Kidney capillary endothelial cell (primary cell): ENCODE results near the gene MYL6B.

Experiments
- DNase-seq: peaks from one replicate; pipeline ENCODE4 v3.0.0-alpha.2; 2018; ENCODE audit warnings: low spot score

Gene MYL6B

DNA sequence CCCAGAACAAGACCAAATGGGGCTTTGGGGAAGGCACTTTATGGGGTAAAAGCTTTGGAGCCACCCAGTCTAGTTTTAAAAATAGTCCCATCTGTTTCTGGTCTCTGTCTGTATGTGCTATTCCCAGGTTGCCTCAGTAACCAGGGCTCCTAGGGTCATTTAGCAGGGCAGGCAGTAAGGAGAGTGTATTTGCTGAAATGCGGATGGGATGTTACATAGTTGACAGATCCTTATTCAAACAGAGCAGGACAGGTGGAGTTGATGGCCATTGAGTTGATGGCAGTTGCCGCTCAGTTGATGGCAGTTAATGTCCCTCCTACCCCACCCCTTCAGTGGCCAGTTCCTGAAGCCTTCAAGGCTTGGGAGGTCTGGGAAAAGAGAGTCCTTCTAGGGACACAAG lies 29.8 kb upstream of the MYL6B start:
- no peak for DNase-seq

DNA sequence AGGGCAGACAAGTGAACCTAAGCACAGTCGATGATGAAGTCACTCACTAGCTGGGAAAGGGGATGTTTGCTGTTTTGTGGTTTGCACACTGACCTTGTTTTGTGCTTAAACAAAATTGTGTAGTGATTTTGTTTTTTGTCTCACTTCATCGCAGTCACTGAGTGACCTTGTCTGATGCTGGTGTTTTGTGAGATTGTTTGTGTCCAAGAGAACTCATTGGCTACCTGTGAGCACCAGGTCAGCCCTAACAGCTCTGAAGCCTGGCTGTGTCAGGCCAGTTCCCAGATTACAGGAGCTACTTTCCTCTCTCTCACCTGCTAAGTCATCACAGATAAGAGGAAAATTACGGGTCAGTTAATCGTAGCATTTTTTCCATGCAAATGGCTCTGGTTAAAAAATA lies 28.3 kb upstream of the MYL6B start:
- no peak for DNase-seq

DNA sequence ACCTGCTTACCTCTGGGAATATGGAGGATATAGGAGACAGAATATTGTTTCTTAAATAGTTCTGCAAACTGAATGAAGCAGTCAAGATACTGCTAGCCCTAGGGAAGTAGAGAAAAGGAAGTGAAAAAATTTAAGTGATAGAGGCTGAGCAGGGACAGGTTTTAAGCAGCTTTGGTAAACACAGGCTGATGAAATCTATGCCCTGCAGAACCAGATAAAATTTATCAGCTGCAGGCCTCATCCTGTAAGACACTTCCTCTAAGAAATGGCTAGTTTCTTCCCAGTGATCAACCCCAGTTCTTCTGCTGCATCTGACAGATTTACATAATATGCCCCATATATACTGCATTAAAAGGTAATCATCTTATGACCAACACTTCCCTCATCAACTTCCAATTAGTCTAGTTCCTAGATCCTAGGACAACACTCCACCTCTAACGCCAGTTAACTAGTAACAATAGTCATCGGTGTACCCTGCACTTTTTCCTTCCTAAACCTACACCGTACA lies 25.6 kb upstream of the MYL6B start:
- DNase-seq = no peak

DNA sequence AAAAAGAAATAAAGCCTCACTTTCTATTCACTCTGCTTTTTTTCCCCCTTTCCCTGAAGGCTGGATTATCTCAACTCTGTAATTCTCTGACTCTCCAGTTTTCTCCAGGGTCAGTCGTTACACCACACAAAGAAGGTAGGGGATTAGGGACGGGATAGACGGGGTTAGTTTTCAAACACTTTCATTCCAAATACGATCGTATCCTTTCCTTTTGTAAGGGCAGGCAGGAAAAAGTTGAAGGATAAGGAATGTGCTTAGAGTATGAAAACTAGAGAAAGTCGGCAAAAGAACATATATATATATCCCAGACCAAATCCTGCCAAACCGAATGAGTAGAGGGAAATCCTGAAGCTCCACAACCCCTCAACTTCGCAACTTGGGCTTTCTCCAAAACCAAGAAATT lies 24.9 kb upstream of the MYL6B start:
- DNase-seq = peak; percentile 78

DNA sequence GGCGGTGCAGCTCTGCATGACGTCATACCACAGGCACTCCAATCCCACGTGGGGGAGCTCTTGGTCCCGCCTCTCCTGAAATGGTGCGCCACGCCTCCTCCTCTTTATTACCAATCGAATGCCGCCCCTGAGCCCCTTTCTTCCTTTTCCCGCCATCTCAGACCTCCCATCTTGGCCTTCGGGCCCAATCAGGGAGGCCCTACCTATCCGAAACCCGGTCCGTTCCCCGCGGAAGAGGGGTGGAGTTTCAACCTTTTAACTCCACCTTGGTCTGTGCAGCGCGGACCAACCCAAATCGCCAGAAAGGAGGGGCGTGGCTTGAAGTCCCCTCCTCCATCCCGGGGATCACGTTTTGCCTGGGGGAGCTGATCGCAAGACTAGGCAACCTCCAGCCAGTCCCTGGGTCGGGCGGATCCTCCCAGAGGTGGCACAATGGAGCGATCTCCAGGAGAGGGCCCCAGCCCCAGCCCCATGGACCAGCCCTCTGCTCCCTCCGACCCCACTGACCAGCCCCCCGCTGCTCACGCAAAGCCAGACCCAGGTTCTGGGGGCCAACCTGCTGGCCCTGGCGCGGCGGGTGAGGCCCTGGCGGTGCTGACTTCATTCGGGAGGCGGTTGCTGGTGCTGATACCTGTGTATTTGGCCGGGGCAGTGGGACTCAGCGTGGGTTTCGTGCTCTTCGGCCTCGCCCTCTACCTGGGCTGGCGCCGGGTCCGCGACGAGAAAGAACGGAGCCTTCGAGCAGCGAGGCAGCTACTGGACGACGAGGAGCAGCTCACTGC lies 24.3 kb upstream of the MYL6B start, which contains the start of gene ESYT1:
Gene ESYT1 (plus strand): TSS at position 380 of the 782 bp plus-strand sequence. CDS start 53 bp downstream, at position 433.
- peak; percentile 98 for DNase-seq

DNA sequence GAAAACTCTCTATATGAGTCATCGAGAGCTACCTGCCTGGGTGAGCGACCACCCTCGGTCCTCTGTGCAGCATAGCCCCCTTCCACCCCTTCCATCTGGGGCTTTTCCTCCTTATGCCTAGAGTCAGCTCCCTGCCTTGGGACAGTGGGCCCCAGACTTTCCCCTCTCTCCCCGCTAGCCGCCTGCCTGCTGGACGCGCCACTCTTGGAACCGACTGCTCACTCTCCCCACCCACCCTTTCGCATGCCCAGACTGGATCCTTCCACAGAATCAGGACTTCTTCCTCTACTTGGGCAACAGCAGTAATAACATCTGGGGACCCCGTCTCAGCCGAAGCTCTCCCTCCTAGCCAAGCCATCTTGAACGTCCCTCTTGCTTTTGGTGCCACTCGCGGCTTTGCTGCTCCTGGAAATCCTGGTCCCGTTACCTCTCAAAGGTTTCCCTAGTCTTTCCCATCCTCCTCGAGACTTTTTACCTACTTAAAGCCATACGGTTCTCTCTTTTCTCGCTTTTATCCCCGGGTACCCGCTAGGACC lies 23.6 kb upstream of the MYL6B start:
- DNase-seq = no peak

DNA sequence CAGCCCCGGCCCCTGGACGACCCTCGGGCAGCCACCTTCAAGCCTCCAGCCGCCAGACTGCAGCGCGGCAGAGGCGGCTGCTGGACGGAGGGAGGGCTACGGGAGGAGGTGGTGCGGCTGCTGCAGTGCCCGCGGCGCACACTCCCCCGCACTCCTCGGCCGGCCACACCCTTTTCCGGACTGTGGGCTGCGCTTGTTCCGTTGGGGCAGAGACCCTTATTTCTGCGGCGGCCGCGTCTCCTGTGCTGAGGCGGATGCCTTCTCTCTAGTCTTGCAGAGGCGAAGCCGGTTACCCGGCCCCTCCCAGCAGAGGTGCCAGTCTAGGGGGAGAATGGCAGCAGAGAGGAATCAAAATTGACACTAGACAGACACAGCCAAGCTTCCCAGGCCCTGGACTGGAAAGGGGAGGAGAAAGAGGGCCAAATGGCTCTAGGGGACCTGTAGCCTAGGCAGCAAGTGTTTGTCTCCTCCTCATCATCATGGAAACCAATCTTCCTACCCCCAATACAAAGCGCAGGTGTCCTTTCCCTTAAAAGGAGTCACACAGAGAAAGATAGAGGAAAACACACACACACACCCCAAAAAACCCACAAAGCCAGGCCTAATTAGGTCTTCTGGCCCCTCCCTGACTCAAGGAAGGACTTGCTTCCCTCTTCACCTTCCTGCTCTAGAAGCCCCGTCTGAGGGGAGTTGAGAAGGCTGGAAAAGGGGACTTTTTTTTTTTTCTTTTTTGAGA lies 23.0 kb upstream of the MYL6B start:
- no peak for DNase-seq

DNA sequence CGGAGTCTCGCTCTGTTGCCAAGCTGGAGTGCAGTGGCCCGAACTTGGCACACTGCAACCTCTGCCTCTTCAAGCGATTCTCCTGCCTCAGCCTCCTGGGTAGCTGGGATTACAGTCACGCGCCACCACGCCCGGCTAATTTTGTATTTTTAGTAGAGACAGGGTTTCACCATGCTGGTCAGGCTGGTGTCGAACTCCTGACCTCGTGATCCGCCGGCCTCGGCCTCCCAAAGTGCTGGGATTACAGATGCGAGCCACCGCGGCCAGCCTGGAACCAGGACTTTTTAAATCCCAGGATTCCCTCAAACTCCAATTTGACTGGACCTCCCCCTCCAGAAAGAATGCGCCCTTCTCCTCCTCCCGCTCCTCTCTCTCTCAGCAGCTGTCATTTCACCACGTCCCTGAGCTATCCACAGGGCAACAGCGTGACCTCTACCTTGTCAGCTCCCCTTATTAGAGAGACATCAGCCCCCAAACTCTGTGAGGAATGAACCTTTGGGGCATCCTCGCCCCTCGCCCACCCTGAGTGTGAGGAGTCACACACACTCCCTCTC lies 22.4 kb upstream of the MYL6B start:
- DNase-seq = no peak

DNA sequence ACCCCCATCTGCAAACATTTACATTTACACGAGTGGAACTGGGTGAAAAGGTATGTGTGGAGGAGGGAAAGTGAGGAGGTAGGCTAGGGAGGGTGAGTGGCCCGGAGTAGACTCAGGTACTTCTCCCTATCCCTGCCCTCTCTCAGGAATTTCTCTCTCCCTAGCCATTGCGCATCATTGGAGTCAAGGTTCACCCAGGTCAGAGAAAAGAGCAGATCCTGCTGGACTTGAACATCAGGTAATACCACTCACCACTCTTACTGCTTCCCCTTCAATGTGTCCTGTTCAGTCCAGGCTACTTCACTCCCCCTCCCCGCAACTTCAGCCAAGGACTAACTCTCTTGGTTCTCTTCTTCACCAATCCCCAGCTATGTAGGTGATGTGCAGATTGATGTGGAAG lies 21.5 kb upstream of the MYL6B start:
- DNase-seq = no peak

DNA sequence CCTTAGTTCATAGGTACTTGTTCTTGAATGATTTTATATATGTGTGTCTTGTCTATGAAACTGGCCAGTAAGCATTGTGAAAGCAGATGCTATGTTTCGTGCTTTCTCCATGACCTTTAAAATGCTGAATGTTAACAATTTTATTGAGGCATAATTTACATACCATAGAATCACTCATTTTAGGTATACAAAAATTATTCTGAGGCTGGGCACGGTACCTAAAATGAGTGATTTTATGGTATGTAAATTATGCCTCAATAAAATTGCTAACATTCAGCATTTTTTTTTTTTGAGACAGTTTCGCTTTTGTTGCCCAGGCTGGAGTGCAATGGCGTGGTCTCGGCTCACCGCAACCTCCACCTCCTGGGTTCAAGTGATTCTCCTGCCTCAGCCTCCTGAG lies 17.5 kb upstream of the MYL6B start:
- no peak for DNase-seq

DNA sequence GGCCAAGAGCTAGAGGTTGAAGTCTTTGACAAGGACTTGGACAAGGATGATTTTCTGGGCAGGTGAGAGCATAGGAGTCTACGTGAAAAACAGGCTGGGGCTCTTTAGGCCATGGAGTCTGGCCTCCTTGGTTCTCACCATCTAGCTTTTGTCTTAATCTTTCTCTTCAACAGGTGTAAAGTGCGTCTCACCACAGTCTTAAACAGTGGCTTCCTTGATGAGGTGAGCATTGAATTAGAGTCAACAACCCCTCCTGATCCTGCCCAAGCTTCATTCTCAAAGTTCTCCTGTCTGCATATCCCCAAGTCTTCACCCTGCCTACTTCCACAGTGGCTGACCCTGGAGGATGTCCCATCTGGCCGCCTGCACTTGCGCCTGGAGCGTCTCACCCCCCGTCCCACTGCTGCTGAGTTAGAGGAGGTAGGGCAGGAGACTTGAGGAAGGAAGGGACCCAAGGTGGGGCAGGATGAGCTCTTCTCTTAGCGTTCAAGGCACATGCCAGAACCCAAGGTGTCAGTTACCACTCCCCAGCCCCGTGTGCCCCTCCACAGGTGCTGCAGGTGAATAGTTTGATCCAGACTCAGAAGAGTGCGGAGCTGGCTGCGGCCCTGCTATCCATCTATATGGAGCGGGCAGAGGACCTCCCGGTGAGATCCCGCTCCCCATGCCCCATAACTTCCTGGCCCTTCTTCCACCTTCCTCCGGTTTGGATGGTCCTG lies 14.4 kb upstream of the MYL6B start:
- no peak for DNase-seq

DNA sequence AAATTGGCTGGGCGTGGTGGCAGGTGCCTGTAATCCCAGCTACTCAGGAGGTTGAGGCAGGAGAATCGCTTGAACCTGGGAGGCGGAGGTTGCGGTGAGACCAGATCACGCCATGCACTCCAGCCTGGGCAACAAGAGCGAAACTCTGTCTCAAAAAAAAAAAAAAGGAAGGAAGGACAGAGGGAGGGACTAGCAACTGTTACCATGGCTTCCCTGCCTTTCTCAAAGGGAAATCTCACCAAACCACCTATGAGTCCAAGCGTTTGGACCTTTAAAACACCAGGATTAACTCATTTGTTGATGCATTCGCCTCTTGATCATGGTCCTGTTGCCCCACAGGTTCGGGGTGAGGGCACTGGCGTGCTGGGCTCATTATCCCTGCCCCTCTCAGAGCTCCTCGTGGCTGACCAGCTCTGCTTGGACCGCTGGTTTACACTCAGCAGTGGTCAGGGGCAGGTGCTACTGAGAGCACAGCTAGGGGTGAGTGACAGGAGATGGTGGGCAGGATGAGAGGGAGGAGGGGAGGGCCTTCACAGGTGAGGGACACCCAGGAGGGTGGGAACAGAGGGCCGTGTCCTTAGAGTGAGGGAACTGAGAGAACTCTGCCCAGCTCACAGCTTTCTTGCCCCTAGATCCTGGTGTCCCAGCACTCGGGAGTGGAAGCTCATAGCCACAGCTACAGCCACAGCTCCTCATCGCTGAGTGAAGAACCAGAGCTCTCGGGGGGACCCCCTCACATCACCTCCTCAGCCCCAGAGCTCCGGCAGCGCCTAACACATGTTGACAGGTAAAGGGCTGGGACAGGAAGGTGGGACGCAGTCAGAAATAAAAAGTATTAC lies 10.2 kb upstream of the MYL6B start:
- no peak for DNase-seq

DNA sequence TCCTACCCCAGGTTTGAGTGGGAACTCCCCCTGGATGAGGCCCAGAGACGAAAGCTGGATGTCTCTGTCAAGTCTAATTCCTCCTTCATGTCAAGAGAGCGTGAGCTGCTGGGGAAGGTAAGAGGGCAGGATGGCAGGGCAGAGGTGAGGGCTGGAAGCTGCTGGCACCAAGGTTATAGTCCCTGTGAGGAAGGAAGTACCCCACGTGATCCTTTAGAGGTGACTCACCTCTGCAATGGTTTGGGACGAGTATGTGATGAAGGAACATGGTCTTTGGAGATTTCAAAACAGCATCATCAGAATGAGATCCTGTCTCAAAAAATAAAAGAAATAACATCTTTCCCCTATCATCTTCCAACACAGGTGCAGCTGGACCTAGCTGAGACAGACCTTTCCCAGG lies 9.2 kb upstream of the MYL6B start:
- no peak for DNase-seq

DNA sequence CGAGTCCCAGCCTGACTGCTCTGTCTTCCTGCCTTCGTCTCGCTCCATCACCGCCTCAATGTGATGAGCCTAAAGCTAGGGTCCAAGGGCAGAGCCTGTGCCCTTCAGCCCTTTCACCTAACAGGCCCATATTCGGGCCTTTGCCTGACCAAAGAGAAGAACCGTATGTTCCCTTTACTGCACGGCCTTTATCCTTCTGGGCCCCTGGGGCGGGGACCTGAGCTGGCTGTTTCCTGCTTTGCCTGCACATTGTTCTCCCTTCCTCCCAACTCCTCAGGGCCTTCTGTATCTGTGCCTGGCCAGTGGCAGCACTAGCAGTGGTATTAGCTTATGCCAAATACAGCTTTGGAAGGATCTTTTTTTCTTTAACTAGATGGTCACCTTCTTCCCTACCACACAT lies 8.5 kb upstream of the MYL6B start:
- DNase-seq = no peak

DNA sequence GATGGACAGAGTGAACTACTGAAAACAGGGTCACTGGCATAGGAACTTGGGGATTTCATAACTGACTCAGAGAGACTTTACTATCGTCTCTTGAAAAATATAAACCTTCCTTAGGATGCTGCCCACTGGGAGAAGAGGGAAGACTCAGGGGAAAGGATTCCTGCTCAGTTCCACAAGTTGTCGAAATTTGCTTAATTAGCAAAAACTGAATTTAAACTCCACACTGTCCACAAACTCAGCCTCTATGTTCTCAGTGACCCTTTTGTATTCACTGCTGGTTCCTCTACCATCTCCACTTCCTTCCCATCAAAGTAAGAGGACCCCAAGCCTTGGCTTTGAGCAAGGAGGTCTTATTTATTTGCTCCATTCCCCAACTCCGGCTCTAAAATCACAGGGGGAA lies 7.2 kb upstream of the MYL6B start:
- DNase-seq = no peak

DNA sequence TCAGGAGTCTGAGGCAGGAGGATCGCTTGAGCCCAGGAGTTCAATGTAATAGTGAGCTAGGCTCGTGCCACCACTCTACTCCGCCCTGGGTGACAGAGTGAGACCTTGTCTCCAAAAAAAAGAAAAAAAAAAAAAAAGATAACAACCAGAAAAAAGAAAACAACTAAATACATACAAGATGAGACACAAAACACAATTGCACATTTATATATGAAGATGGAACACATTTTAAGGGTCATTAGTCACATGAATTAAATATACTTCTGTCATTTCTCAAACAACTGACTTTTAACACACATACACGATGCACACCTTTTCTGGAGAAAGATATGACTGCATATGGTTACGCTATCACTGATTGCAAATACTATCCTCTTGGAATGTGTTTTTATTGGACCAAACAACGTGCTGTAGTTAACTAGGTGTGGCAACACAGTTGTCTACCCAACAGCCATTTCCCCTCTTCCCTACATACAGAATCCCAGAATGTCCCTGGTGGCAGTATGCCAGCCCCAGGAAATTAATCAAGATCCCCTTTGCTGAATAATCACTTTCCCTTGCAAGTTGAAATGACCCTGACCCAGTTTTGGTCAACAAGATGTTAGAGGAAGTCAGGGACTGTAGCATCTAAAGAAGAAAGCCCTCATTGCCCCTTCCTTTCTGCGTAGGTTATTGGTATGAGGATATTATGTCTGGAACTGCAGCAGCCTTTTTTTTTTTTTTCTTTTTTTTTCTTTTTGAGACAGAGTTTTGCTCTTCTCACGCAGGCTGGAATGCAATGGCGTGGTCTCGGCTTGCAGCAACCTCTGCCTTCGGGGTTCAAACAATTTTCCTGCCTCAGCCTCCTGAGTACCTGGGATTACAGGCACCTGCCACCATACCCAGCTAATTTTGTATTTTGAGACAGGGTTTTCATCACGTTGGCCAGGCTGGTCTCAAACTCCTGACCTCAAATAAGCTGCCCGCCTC lies 5.6 kb upstream of the MYL6B start:
- DNase-seq = no peak

DNA sequence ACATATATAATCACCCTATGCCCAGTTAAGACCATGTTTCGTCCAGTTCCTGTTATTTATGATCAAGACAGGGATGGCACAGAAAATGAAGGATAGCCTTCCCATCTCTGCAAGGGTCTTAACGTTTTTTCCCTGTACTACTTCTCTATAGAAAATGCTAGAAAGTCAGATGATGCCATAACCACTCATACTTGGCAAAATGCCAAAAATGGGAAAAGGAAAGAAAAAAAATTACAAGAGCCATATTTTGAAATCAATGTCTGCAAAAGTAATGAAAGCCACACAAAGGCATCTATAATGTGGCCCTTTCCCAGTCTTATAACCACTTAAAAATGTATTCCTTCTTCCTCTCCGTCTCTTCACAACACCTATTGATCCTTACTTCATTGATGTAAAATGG lies 1.8 kb upstream of the MYL6B start:
- no peak for DNase-seq

DNA sequence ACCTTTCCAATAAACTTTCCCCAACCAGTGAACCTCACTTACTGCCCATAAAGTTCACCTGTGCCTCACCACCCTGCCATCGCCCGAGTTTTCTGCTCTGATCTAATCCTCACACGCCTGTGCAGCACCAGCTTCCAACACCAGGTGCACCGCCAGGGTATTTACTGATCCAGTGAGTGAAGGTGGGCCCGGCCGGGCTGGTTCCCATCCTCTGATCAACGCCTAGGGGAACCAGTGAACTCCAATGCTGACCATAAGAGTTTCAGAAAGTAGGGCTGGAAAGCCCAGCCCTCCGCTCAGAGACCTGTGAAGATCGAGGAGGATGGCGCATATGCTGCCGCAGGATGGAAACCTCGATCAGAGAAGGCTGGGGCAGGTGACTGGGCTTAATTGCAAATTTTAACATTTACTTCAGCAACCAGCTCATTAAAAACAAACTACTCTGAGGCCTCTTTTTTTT lies 685 bp upstream of the MYL6B start:
- no peak for DNase-seq

DNA sequence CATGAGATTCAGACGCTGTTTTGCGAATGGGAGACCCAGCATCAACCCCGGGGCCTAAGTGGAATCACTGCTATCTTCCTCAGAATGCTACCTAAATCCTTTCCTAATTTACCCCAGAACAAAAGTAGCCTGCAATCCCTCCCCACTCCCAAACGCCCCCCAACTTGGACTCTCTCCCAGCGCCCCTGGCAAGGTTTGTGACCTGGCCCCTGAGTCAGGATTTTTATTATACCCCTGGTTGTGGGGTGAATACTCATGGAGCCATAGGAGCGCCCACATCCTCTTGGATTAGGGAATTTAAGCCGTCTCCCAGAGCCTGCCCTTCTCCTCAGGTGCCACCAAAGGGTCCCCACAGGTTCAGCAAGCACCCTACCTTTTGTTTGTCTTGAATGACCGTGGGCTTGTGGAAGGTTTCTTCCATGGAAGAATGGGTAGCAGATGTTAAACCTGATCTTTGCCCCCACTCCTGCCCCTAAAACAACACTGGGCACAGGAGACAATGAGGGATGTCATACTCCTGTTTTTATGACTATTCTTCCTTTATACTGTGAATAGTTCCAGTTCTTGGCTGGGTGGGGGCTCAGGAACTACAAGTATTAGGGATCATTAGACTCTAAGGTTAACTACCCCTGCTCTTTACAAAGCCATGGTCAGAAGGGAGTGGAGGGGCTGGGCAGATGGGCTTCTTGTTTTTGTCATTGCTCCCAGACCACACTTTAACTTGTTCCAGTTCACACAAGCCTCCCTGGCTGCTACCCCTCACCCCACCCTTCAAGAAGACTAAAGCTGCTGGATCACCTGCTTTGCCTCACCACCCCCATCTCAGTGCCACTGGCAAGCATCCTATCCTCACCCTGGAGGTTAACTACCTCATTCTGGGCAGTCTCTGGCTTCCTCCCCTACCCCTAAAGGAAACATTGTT lies 630 bp downstream of the MYL6B start:
- DNase-seq = no peak
